Breast epithelium (tissue), 4 donors: Measurements from ENCODE around the gene GNB1. TPM values are rescaled to one million over a fixed set of nuclear protein-coding genes. Genes with fewer than 3 reads are reported as not detected.

Experiments used
- DNase-seq, 2 donors: peaks; one replicate each; pipeline ENCODE4 v3.0.0-alpha.2; 2019; ENCODE audit warnings: low spot score in 2 of 2
- H3K27ac ChIP-seq, 2 donors: fragments of 200-600 bp; sonication (generic) in 1 of 2; one replicate each; pipeline ENCODE4 v1.5.1; 2016 to 2019; ENCODE audit warnings: mild to moderate bottlenecking in 1 of 2
- H3K27me3 ChIP-seq, 2 donors: fragments of 200-600 bp; sonication (generic) in 1 of 2; one replicate each; pipeline versions ENCODE4 v1.5.1 to v1.6.0; 2017 to 2019; ENCODE audit warnings: control low read depth in 1 of 2, mild to moderate bottlenecking in 1 of 2
- H3K36me3 ChIP-seq: fragments of 200-600 bp; one replicate; pipeline ENCODE4 v1.5.1; 2019
- H3K4me1 ChIP-seq, 2 donors: fragments of 200-600 bp; sonication (generic); one replicate each; pipeline ENCODE4 v1.5.1; 2016 to 2019; ENCODE audit warnings: control low read depth in 1 of 2
- H3K4me3 ChIP-seq, 3 donors: fragments of 200-600 bp; sonication (generic); 1 replicate in 2 of 3; 2 replicates in 1 of 3; pipeline ENCODE4 v1.5.1; 2016 to 2019; ENCODE audit warnings: mild to moderate bottlenecking in 3 of 3, moderate library complexity in 2 of 3
- H3K9me3 ChIP-seq, 2 donors: fragments of 200-600 bp; sonication (generic) in 1 of 2; one replicate each; pipeline ENCODE4 v1.5.1; 2016 to 2019; ENCODE audit warnings: control low read depth in 1 of 2
- POLR2A ChIP-seq: fragments of 450-650 bp; IDR thresholded peaks from one replicate; pipeline ENCODE4 v1.6.1; 2016; ENCODE audit warnings: antibody characterized with exemption, mild to moderate bottlenecking, moderate library complexity
- POLR2AphosphoS5 ChIP-seq, 3 donors: sonication (generic); formaldehyde crosslinking; IDR thresholded peaks; one replicate each; pipeline ENCODE4 v1.6.1; 2017; ENCODE audit warnings: antibody characterized with exemption in 3 of 3
- intact Hi-C: fragments of 100-400 bp; cut with DNase I; formaldehyde crosslinking; loops from one replicate; pipeline ENCODE4 v1.15.1; 2023; ENCODE audit warnings: low total_unique reads
- total RNA-seq, 3 donors: library from RNA; depleted of rRNA; stranded (reverse); fragments of >200 nt; gene quantifications; one replicate each; pipeline ENCODE4 v1.1.0, GENCODE V29; 2016
- TF ChIP-seq, protein P1 (sequence below), 3 donors: fragments of 450-650 bp; IDR thresholded peaks; one replicate each; pipeline ENCODE4 v1.5.1; 2016 to 2017; ENCODE audit warnings: antibody characterized with exemption in 3 of 3, mild to moderate bottlenecking in 3 of 3, moderate library complexity in 3 of 3

GNB1 gene
- total RNA-seq, 3 donors from 2014 or later: 108 to 138 (median 123) TPM

- no peak for DNase-seq
- intact Hi-C loops: no loop called here
- H3K36me3 ChIP-seq: no peaks in the 10 kb centered on the region
- no peak overlapping the region for H3K27ac ChIP-seq
- H3K4me1 ChIP-seq: no peaks in the 10 kb centered on the region
- no peak for TF ChIP-seq POLR2AphosphoS5 (IDR thresholded peaks at IDR 0.05)
- TF ChIP-seq, protein P1, sequence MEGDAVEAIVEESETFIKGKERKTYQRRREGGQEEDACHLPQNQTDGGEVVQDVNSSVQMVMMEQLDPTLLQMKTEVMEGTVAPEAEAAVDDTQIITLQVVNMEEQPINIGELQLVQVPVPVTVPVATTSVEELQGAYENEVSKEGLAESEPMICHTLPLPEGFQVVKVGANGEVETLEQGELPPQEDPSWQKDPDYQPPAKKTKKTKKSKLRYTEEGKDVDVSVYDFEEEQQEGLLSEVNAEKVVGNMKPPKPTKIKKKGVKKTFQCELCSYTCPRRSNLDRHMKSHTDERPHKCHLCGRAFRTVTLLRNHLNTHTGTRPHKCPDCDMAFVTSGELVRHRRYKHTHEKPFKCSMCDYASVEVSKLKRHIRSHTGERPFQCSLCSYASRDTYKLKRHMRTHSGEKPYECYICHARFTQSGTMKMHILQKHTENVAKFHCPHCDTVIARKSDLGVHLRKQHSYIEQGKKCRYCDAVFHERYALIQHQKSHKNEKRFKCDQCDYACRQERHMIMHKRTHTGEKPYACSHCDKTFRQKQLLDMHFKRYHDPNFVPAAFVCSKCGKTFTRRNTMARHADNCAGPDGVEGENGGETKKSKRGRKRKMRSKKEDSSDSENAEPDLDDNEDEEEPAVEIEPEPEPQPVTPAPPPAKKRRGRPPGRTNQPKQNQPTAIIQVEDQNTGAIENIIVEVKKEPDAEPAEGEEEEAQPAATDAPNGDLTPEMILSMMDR (IDR thresholded peaks at IDR 0.05): no peak
- TF ChIP-seq POLR2A: no peak
- H3K9me3 ChIP-seq: no peaks in the 10 kb centered on the region
- no peaks in the 10 kb centered on the region for H3K27me3 ChIP-seq
- H3K4me3 ChIP-seq: no peak overlapping the region
Measured at GRCh38 chr1:1839311-1839965, 51.4 kb downstream of the GNB1 start.

- Histone ChIP-seq H3K36me3 (no peaks in the 10 kb centered on the region), H3K27me3 (no peaks in the 10 kb centered on the region), H3K27ac (no peak overlapping the region), H3K4me3 (no peak overlapping the region), H3K4me1 (no peaks in the 10 kb centered on the region), H3K9me3 (no peaks in the 10 kb centered on the region)
- TF ChIP-seq, protein P1 (IDR thresholded peaks at IDR 0.05): no peak
- no peak for TF ChIP-seq POLR2AphosphoS5 (IDR thresholded peaks at IDR 0.05)
- TF ChIP-seq POLR2A: no peak
- no peak for DNase-seq
- intact Hi-C loops: no loop called here
Measured at GRCh38 chr1:1836119-1836518, 54.8 kb downstream of the GNB1 start.

DNA sequence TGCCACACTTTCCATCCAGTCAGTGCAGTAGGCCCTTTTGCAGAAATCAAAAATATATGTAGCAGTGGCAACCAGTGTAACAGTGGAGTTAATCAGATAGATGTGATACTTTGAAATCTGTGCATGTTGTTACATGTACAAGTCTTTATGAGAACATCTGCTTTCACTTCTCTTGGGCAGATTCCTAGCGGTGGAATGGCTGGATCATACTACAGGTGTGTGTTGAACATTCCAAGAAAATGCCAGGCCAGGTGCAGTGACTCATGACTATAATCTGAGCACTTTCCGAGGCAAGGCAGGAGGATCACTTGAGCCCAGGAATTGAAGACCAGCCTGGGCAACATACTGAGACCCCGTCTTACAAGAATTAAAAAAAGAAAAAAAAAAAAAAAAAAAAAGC is 55.3 kb downstream of the GNB1 start:
- Histone ChIP-seq H3K36me3 (no peaks in the 10 kb centered on the region), H3K4me1 (no peaks in the 10 kb centered on the region), H3K9me3 (no peaks in the 10 kb centered on the region), H3K27me3 (no peaks in the 10 kb centered on the region), H3K27ac (no peak overlapping the region), H3K4me3 (no peak overlapping the region)
- no peak for TF ChIP-seq POLR2AphosphoS5 (IDR thresholded peaks at IDR 0.05)
- TF ChIP-seq, protein P1 (IDR thresholded peaks at IDR 0.05): no peak
- intact Hi-C loops: no loop called here
- DNase-seq: no peak

DNA sequence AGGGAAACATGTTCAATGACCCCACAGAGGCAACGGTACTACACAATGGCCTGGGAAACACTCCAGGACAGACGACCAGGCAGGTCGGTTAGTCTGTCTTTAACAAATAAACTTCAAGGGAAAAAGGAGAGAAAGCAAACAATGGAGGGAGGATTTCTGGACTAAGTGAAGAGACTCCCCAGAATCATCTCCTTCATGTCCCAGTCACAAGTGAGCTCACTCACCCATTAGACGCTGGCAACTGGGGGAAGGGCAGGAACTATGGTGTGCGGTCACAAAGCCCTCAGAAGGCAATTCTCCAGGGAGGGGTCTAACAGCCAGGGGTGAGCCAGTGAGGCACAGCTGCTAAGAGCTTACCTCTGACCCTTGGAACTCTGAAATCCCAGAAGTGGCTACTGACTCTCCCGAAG is 57.0 kb downstream of the GNB1 start:
- no peak overlapping the region for H3K4me3 ChIP-seq
- H3K36me3 ChIP-seq: no peaks in the 10 kb centered on the region
- H3K27ac ChIP-seq: no peak overlapping the region
- no peak for DNase-seq
- intact Hi-C loops: no loop called here
- H3K9me3 ChIP-seq: no peaks in the 10 kb centered on the region
- H3K27me3 ChIP-seq: no peaks in the 10 kb centered on the region
- TF ChIP-seq POLR2A (no peak), POLR2AphosphoS5 (IDR thresholded peaks at IDR 0.05) (no peak)
- H3K4me1 ChIP-seq: no peaks in the 10 kb centered on the region

- no peaks in the 10 kb centered on the region for H3K4me1 ChIP-seq
- intact Hi-C loops: no loop called here
- H3K36me3 ChIP-seq: no peaks in the 10 kb centered on the region
- H3K27ac ChIP-seq: no peak overlapping the region
- peak in 1 of 2 donors; percentile 56 for DNase-seq
- H3K9me3 ChIP-seq: no peaks in the 10 kb centered on the region
- TF ChIP-seq POLR2A (no peak), POLR2AphosphoS5 (IDR thresholded peaks at IDR 0.05) (no peak)
- TF ChIP-seq, protein P1 (IDR thresholded peaks at IDR 0.05): no peak
- no peaks in the 10 kb centered on the region for H3K27me3 ChIP-seq
- H3K4me3 ChIP-seq: no peak overlapping the region
Measured at GRCh38 chr1:1833456-1833855, 57.4 kb downstream of the GNB1 start.

DNA sequence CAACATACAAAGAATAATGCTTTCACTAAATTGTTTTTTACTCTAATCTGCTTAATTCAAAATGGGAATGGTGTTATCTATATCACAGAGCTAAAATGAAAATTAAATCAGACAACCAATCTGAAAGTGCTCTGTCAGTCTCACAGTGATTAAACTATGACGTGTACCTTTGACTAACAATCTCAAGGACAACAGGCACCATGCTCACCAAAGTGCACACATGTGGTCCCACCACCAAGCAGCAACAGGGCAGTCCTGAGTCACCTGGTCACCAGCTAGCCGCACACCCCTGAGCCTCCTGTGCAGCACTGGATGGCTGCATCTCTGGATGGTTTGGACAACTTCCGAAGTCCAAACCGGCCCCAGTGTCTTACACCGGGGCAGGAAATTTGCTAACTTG is 58.1 kb downstream of the GNB1 start:
- no peak for DNase-seq
- H3K4me3 ChIP-seq: no peak overlapping the region
- no peaks in the 10 kb centered on the region for H3K4me1 ChIP-seq
- intact Hi-C loops: no loop called here
- TF ChIP-seq POLR2A (no peak), POLR2AphosphoS5 (IDR thresholded peaks at IDR 0.05) (no peak)
- TF ChIP-seq, protein P1 (IDR thresholded peaks at IDR 0.05): no peak
- no peaks in the 10 kb centered on the region for H3K9me3 ChIP-seq
- no peaks in the 10 kb centered on the region for H3K27me3 ChIP-seq
- no peak overlapping the region for H3K27ac ChIP-seq
- H3K36me3 ChIP-seq: no peaks in the 10 kb centered on the region
